WTC11 (cell line): ENCODE data around the gene MARCO.

Experiments used
- AFF4 ChIP-seq: sonication (generic); formaldehyde crosslinking; IDR thresholded peaks from 2 replicates; pipeline ENCODE4 v1.8.1; 2023; ENCODE audit warnings: mild to moderate bottlenecking, missing genetic modification reagents, borderline replicate concordance
- ATF2 ChIP-seq: sonication (generic); formaldehyde crosslinking; IDR thresholded peaks from 2 replicates; pipeline ENCODE4 v1.8.1; 2022; ENCODE audit warnings: low read depth, missing genetic modification reagents, borderline replicate concordance
- CREM ChIP-seq: sonication (generic); formaldehyde crosslinking; IDR thresholded peaks from 2 replicates; pipeline ENCODE4 v1.8.1; 2022; ENCODE audit warnings: mild to moderate bottlenecking, missing genetic modification reagents, moderate library complexity
- CTCF ChIP-seq: fragments of 200-600 bp; IDR thresholded peaks from 2 replicates; pipeline ENCODE4 v1.8.0; 2022; ENCODE audit warnings: antibody characterized with exemption
- E2F1 ChIP-seq: sonication (generic); formaldehyde crosslinking; IDR thresholded peaks from 2 replicates; pipeline ENCODE4 v1.8.0; 2022; ENCODE audit warnings: mild to moderate bottlenecking, missing genetic modification reagents
- E2F4 ChIP-seq: sonication (generic); formaldehyde crosslinking; IDR thresholded peaks from 2 replicates; pipeline ENCODE4 v1.8.1; 2022; ENCODE audit warnings: low read depth, mild to moderate bottlenecking, moderate library complexity, missing genetic modification reagents, borderline replicate concordance
- GABPB1 ChIP-seq: sonication (generic); formaldehyde crosslinking; IDR thresholded peaks from 2 replicates; pipeline ENCODE4 v1.8.1; 2023; ENCODE audit warnings: mild to moderate bottlenecking, missing genetic modification reagents
- HMGXB4 ChIP-seq: sonication (generic); formaldehyde crosslinking; IDR thresholded peaks from 2 replicates; pipeline ENCODE4 v1.8.1; 2023; ENCODE audit warnings: mild to moderate bottlenecking, moderate library complexity, missing genetic modification reagents
- JUN ChIP-seq: sonication (generic); formaldehyde crosslinking; IDR thresholded peaks from 2 replicates; pipeline ENCODE4 v1.8.0; 2023; ENCODE audit warnings: mild to moderate bottlenecking, missing genetic modification reagents
- MAX ChIP-seq: sonication (generic); formaldehyde crosslinking; IDR thresholded peaks from 2 replicates; pipeline ENCODE4 v1.8.0; 2022; ENCODE audit warnings: mild to moderate bottlenecking, missing genetic modification reagents
- USF2 ChIP-seq: sonication (generic); formaldehyde crosslinking; IDR thresholded peaks from 2 replicates; pipeline ENCODE4 v1.8.1; 2023; ENCODE audit warnings: mild to moderate bottlenecking, missing genetic modification reagents, moderate library complexity

- TF ChIP-seq ATF2 (CRISPR knock-in tag) (no peak), E2F1 (CRISPR knock-in tag) (no peak), HMGXB4 (CRISPR knock-in tag) (no peak), E2F4 (CRISPR knock-in tag) (no peak), CREM (CRISPR knock-in tag) (no peak), JUN (CRISPR knock-in tag) (no peak), AFF4 (CRISPR knock-in tag) (no peak), CTCF (no peak), GABPB1 (CRISPR knock-in tag) (no peak), MAX (CRISPR knock-in tag) (no peak), USF2 (CRISPR knock-in tag) (no peak)
Observed at GRCh38 chr2:118974103-118974993, 32.4 kb downstream of the MARCO start.
